SK-N-SH (cell line): ENCODE results near the gene WNT8B. TPM values are rescaled to one million over a fixed set of nuclear protein-coding genes. Genes with fewer than 3 reads are reported as not detected.

Experiments used
- CTCF ChIA-PET: fragments of 300-600, 350-600 bp; formaldehyde crosslinking; extraction: SDS; loops from one replicate; lab custom pipeline; 2021; lab: Yijun Ruan, JAX
- POLR2A ChIA-PET: fragments of 350-600 bp; sonication (Branson Sonifier 250); formaldehyde crosslinking; extraction: SDS; loops from one replicate; lab custom pipeline; 2020; ENCODE audit warnings: antibody characterized with exemption, inconsistent platforms; lab: Yijun Ruan, JAX
- DNase-seq: peaks from one replicate; pipeline ENCODE4 v3.0.0; 2012
- H2AFZ ChIP-seq: fragments of 200-600 bp; sonication (generic); 2 replicates; pipeline ENCODE4 v1.8.1; 2016; ENCODE audit warnings: antibody characterized with exemption, mild to moderate bottlenecking, low read depth
- H3F3A ChIP-seq: fragments of 200-600 bp; sonication (generic); replicated peaks from 2 replicates; pipeline ENCODE3; 2016; ENCODE audit warnings: antibody characterized with exemption, mild to moderate bottlenecking; ENCODE audit not compliant: insufficient read depth
- H3K27ac ChIP-seq, 2 experiments: fragments of 200-500 bp in 1 of 2; fragments of 200-600 bp in 1 of 2; sonication (Bioruptor generic) in 1 of 2; sonication (generic), shearing (Covaris generic) in 1 of 2; 2 replicates each; pipeline versions ENCODE4 v1.5.1 to v1.6.1; 2014 to 2016; ENCODE audit warnings: low read depth in 2 of 2, inconsistent platforms in 1 of 2, low read length in 1 of 2, mild to moderate bottlenecking in 1 of 2, mixed read lengths in 1 of 2
- H3K27me3 ChIP-seq: fragments of 200-600 bp; sonication (generic), shearing (Covaris generic); 2 replicates; pipeline ENCODE4 v1.6.1; 2016; ENCODE audit warnings: mixed run types; ENCODE audit not compliant: insufficient read depth
- H3K36me3 ChIP-seq, 2 experiments: fragments of 200-500 bp in 1 of 2; fragments of 200-600 bp in 1 of 2; sonication (Bioruptor generic) in 1 of 2; sonication (generic) in 1 of 2; replicated peaks in 1 of 2; 2 replicates each; pipeline versions ENCODE3 to v1.5.1; 2014 to 2016; ENCODE audit warnings: low read length in 1 of 2, mild to moderate bottlenecking in 1 of 2; ENCODE audit not compliant: insufficient read depth in 2 of 2, control insufficient read depth in 1 of 2
- H3K4me1 ChIP-seq, 2 experiments: fragments of 200-500 bp in 1 of 2; fragments of 200-600 bp in 1 of 2; sonication (Bioruptor generic) in 1 of 2; sonication (generic), shearing (Covaris generic) in 1 of 2; 2 replicates each; pipeline versions ENCODE4 v1.5.1 to v1.6.1; 2014 to 2016; ENCODE audit warnings: low read depth in 1 of 2, low read length in 1 of 2, mixed run types in 1 of 2; ENCODE audit not compliant: insufficient read depth in 2 of 2, control insufficient read depth in 1 of 2
- H3K4me2 ChIP-seq: fragments of 200-600 bp; sonication (generic), shearing (Covaris generic); 2 replicates; pipeline ENCODE4 v1.6.1; 2017; ENCODE audit warnings: mixed run types
- H3K4me3 ChIP-seq, 2 experiments: fragments of 200-500 bp in 1 of 2; fragments of 200-600 bp in 1 of 2; sonication (Bioruptor generic) in 1 of 2; sonication (generic), shearing (Covaris generic) in 1 of 2; 2 replicates each; pipeline versions ENCODE4 v1.5.1 to v1.8.1; 2014 to 2016; ENCODE audit warnings: low read depth in 2 of 2, inconsistent platforms in 1 of 2, low read length in 1 of 2, mild to moderate bottlenecking in 1 of 2, mixed read lengths in 1 of 2, moderate library complexity in 1 of 2
- H3K79me2 ChIP-seq: fragments of 200-600 bp; sonication (generic); 2 replicates; pipeline ENCODE4 v1.8.1; 2017; ENCODE audit warnings: mild to moderate bottlenecking; ENCODE audit not compliant: insufficient read depth
- H3K9ac ChIP-seq: fragments of 200-600 bp; sonication (generic); 2 replicates; pipeline ENCODE4 v1.6.1; 2017; ENCODE audit warnings: mixed run types
- H3K9me2 ChIP-seq: fragments of 200-600 bp; sonication (generic); 2 replicates; pipeline ENCODE4 v1.6.1; 2017; ENCODE audit warnings: mixed run types
- H3K9me3 ChIP-seq: fragments of 200-600 bp; sonication (generic); 2 replicates; pipeline ENCODE4 v1.6.1; 2017; ENCODE audit warnings: mixed run types, mild to moderate bottlenecking, moderate library complexity
- H4K20me1 ChIP-seq: fragments of 200-600 bp; sonication (generic); 2 replicates; pipeline ENCODE4 v1.6.1; 2017; ENCODE audit warnings: mild to moderate bottlenecking, mixed run types; ENCODE audit not compliant: insufficient read depth
- EZH2phosphoT487 ChIP-seq: fragments of 200-600 bp; sonication (generic); IDR thresholded peaks from 2 replicates; pipeline ENCODE4 v1.6.1; 2017; ENCODE audit warnings: low read depth, mixed run types, mild to moderate bottlenecking, antibody characterized with exemption, moderate library complexity, borderline replicate concordance
- FOSL2 ChIP-seq: IDR thresholded peaks from 2 replicates; pipeline ENCODE4 v1.4.0; 2012; ENCODE audit warnings: low read depth, mild to moderate bottlenecking, moderate library complexity, borderline replicate concordance
- FOXJ3 ChIP-seq: sonication (generic); formaldehyde crosslinking; IDR thresholded peaks from 2 replicates; pipeline ENCODE4 v1.5.1; 2020; ENCODE audit warnings: mild to moderate bottlenecking, missing genetic modification reagents
- GABPA ChIP-seq: IDR thresholded peaks from 2 replicates; pipeline ENCODE4 v1.4.0; 2012; ENCODE audit warnings: low read depth, mild to moderate bottlenecking
- GATA2 ChIP-seq: sonication (generic); formaldehyde crosslinking; IDR thresholded peaks from 2 replicates; pipeline ENCODE4 v1.5.0; 2020; ENCODE audit warnings: mild to moderate bottlenecking, missing genetic modification reagents
- IRF3 ChIP-seq: fragments of 150-350 bp; IDR thresholded peaks from 2 replicates; pipeline ENCODE4 v1.6.1; 2016; ENCODE audit warnings: mild to moderate bottlenecking, low read depth, low read length
- MEF2A ChIP-seq: IDR thresholded peaks from 2 replicates; pipeline ENCODE4 v1.4.0; 2012; ENCODE audit warnings: low read depth, borderline replicate concordance
- MXI1 ChIP-seq: IDR thresholded peaks from 2 replicates; pipeline ENCODE4 v1.6.1; 2012; ENCODE audit warnings: mild to moderate bottlenecking, low read depth, low read length, improper control_type of control experiment
- NFIC ChIP-seq: IDR thresholded peaks from 2 replicates; pipeline ENCODE4 v1.4.0; 2012; ENCODE audit warnings: borderline replicate concordance
- REST ChIP-seq: IDR thresholded peaks from 2 replicates; pipeline ENCODE4 v1.6.1; 2012; ENCODE audit warnings: mild to moderate bottlenecking, low read depth, low read length, moderate library complexity
- RFX5 ChIP-seq: IDR thresholded peaks from 2 replicates; pipeline ENCODE4 v1.6.1; 2012; ENCODE audit warnings: mild to moderate bottlenecking, improper control_type of control experiment, low read length
- USF2 ChIP-seq: fragments of 150-350 bp; IDR thresholded peaks from 2 replicates; pipeline ENCODE4 v1.6.1; 2017; ENCODE audit warnings: antibody characterized with exemption, low read length, low read depth, borderline replicate concordance
- WGBS: methylation state at CpG from one replicate; pipeline ENCODE4 v1.1.6; 2017; ENCODE audit warnings: low lambda C conversion rate; 5-methylcytosine and 5-hydroxymethylcytosine counted together
- polyA plus RNA-seq, 3 experiments: library from polyadenylated mRNA; depleted of rRNA; stranded (reverse); fragments of >200 nt; gene quantifications; 2 replicates each; pipeline ENCODE4 v1.2.3, GENCODE V29; 2012
- TF ChIP-seq, protein P1 (sequence below): IDR thresholded peaks from 2 replicates; pipeline ENCODE4; 2012
- TF ChIP-seq, protein P2 (sequence below): IDR thresholded peaks from 2 replicates; pipeline ENCODE4 v1.4.0; 2012; ENCODE audit warnings: low read depth, borderline replicate concordance

WNT8B gene
- polyA plus RNA-seq, 1 of the 3 experiments (the other 2 are of a cell fraction): 0.18 TPM

GRCh38 chr10:100477970-100478369 is 15.2 kb downstream of the WNT8B start:
- Histone ChIP-seq H3K9ac (no peak overlapping the region), H3K27me3 (peaks cover 25% of the 10 kb centered on the region; the same call in 1 of the 2 replicates), H2AFZ (no peak overlapping the region), H3F3A (no peaks in the 10 kb centered on the region), H3K36me3 (no peaks in the 10 kb centered on the region), H3K4me2 (no peak overlapping the region), H3K4me3 (no peak overlapping the region), H4K20me1 (no peaks in the 10 kb centered on the region), H3K9me3 (no peaks in the 10 kb centered on the region), H3K4me1 (peaks cover 0 to 12% of the 10 kb centered on the region in 2 experiments; a peak in 1 of 4 replicates), H3K79me2 (no peaks in the 10 kb centered on the region), H3K9me2 (no peaks in the 10 kb centered on the region), H3K27ac (no peak overlapping the region)
- TF ChIP-seq USF2 (no peak), REST (no peak), FOXJ3 (CRISPR knock-in tag) (no peak), GABPA (no peak), MXI1 (no peak), GATA2 (CRISPR knock-in tag) (no peak), RFX5 (no peak), NFIC (no peak), FOSL2 (no peak), MEF2A (no peak)
- TF ChIP-seq, protein P1, sequence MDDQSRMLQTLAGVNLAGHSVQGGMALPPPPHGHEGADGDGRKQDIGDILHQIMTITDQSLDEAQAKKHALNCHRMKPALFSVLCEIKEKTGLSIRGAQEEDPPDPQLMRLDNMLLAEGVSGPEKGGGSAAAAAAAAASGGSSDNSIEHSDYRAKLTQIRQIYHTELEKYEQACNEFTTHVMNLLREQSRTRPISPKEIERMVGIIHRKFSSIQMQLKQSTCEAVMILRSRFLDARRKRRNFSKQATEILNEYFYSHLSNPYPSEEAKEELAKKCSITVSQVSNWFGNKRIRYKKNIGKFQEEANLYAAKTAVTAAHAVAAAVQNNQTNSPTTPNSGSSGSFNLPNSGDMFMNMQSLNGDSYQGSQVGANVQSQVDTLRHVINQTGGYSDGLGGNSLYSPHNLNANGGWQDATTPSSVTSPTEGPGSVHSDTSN: no peak
- WGBS: 16% methylated on average over 5 of the region's 5 CpGs
- CTCF ChIA-PET: no interaction called here
- POLR2A ChIA-PET: no interaction called here
- no peak for DNase-seq

DNA sequence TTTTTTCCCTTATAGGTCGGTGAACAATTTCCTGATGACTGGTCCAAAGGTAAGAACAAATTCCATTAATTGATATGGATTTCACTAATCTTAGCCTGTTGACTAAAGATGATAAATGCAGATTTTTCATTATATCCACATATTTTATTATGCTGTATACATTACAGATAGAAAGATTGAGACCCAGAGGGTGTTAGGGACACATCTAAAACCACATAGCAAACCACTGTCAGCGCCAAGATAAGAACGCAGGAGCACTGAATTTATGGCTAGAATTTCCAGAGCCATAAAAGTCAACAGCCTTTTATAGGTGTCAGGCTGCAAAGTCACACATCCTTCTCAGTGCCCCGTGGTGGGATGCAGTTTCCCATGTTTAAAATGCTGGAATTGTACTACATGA is 16.2 kb downstream of the WNT8B start:
- no peaks in the 10 kb centered on the region for H3K36me3 ChIP-seq
- POLR2A ChIA-PET: no interaction called here
- no peaks in the 10 kb centered on the region for H3F3A ChIP-seq
- CTCF ChIA-PET: interaction anchor here (0.6 to 10.3 kb wide), 3 partner anchors 18 to 292 kb away, joined by 3 to 158 read pairs (median 95); no protein-coding TSS in a partner anchor
- no peak overlapping the region for H3K9ac ChIP-seq
- H3K9me3 ChIP-seq: no peaks in the 10 kb centered on the region
- WGBS: 8% methylated on average over 4 of the region's 4 CpGs
- no peak for DNase-seq
- H3K27me3 ChIP-seq: peaks cover 25% of the 10 kb centered on the region; the same call in 1 of the 2 replicates
- H2AFZ ChIP-seq: no peak overlapping the region
- H4K20me1 ChIP-seq: no peaks in the 10 kb centered on the region
- no peak overlapping the region for H3K4me2 ChIP-seq
- H3K4me3 ChIP-seq: no peak overlapping the region
- TF ChIP-seq IRF3: no peak
- TF ChIP-seq EZH2phosphoT487: no peak
- no peak for TF ChIP-seq GATA2 (CRISPR knock-in tag)
- TF ChIP-seq, protein P2, sequence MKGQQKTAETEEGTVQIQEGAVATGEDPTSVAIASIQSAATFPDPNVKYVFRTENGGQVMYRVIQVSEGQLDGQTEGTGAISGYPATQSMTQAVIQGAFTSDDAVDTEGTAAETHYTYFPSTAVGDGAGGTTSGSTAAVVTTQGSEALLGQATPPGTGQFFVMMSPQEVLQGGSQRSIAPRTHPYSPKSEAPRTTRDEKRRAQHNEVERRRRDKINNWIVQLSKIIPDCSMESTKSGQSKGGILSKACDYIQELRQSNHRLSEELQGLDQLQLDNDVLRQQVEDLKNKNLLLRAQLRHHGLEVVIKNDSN: no peak
- no peak for TF ChIP-seq REST
- H3K27ac ChIP-seq: no peak overlapping the region
- no peaks in the 10 kb centered on the region for H3K79me2 ChIP-seq
- H3K4me1 ChIP-seq: peaks cover 0 to 13% of the 10 kb centered on the region in 2 experiments; a peak in 1 of 4 replicates
- no peaks in the 10 kb centered on the region for H3K9me2 ChIP-seq
